Measurements from ENCODE around the gene ADGRA1. TPM values are rescaled to one million over a fixed set of nuclear protein-coding genes. Genes with fewer than 3 reads are reported as not detected.

ADGRA1 gene
- total RNA-seq, 4 donors from 2014 or later, result 0.07 to 1.0 TPM; not detected in 2

- Histone ChIP-seq H3K4me3 (no peak overlapping the region), H3K27me3 (no peaks in the 10 kb centered on the region), H3K27ac (no peak overlapping the region), H3K9me3 (peaks cover 0 to 3% of the 10 kb centered on the region in 2 donors), H3K4me1 (no peaks in the 10 kb centered on the region), H3K36me3 (no peaks in the 10 kb centered on the region)
- intact Hi-C loops (cut with DNase I; ENCODE audit: low total_unique reads), result no loop called here
- TF ChIP-seq POLR2A (IDR thresholded peaks at IDR 0.05), result no peak
- no peak for TF ChIP-seq CTCF (IDR thresholded peaks at IDR 0.05)
- no peak for DNase-seq
Measured at GRCh38 chr10:133104963-133105640, 17.4 kb downstream of the ADGRA1 start.

GRCh38 chr10:133105686-133106390 lies 18.1 kb downstream of the ADGRA1 start:
- no peaks in the 10 kb centered on the region for H3K36me3 ChIP-seq
- H3K9me3 ChIP-seq, result peaks cover 0 to 3% of the 10 kb centered on the region in 2 donors
- intact Hi-C loops (cut with DNase I; ENCODE audit: low total_unique reads), result no loop called here
- no peak overlapping the region for H3K27ac ChIP-seq
- no peaks in the 10 kb centered on the region for H3K4me1 ChIP-seq
- TF ChIP-seq POLR2A (IDR thresholded peaks at IDR 0.05) (no peak), CTCF (IDR thresholded peaks at IDR 0.05) (no peak)
- H3K4me3 ChIP-seq, result no peak overlapping the region
- no peaks in the 10 kb centered on the region for H3K27me3 ChIP-seq
- no peak for DNase-seq

GRCh38 chr10:133106516-133106915 lies 18.8 kb downstream of the ADGRA1 start:
- TF ChIP-seq CTCF (IDR thresholded peaks at IDR 0.05) (no peak), POLR2A (IDR thresholded peaks at IDR 0.05) (no peak)
- Histone ChIP-seq H3K27ac (no peak overlapping the region), H3K4me3 (no peak overlapping the region), H3K36me3 (no peaks in the 10 kb centered on the region), H3K4me1 (no peaks in the 10 kb centered on the region), H3K27me3 (no peaks in the 10 kb centered on the region), H3K9me3 (peaks cover 0 to 3% of the 10 kb centered on the region in 2 donors)
- intact Hi-C loops (cut with DNase I; ENCODE audit: low total_unique reads), result no loop called here
- DNase-seq, result no peak

GRCh38 chr10:133107442-133107841 lies 19.7 kb downstream of the ADGRA1 start:
- DNase-seq, result no peak
- TF ChIP-seq POLR2A (IDR thresholded peaks at IDR 0.05) (no peak), CTCF (IDR thresholded peaks at IDR 0.05) (no peak)
- Histone ChIP-seq H3K4me1 (no peaks in the 10 kb centered on the region), H3K27ac (no peak overlapping the region), H3K4me3 (no peak overlapping the region), H3K27me3 (no peaks in the 10 kb centered on the region), H3K9me3 (peaks cover 0 to 3% of the 10 kb centered on the region in 2 donors), H3K36me3 (no peaks in the 10 kb centered on the region)
- intact Hi-C loops (cut with DNase I; ENCODE audit: low total_unique reads), result no loop called here

GRCh38 chr10:133109711-133110110 lies 22.0 kb downstream of the ADGRA1 start:
- peaks cover 0 to 3% of the 10 kb centered on the region in 2 donors for H3K9me3 ChIP-seq
- H3K36me3 ChIP-seq, result no peaks in the 10 kb centered on the region
- TF ChIP-seq CTCF (IDR thresholded peaks at IDR 0.05), result no peak
- no peak for TF ChIP-seq POLR2A (IDR thresholded peaks at IDR 0.05)
- intact Hi-C loops (cut with DNase I; ENCODE audit: low total_unique reads), result no loop called here
- H3K4me3 ChIP-seq, result no peak overlapping the region
- no peak for DNase-seq
- H3K27ac ChIP-seq, result no peak overlapping the region
- H3K4me1 ChIP-seq, result no peaks in the 10 kb centered on the region
- no peaks in the 10 kb centered on the region for H3K27me3 ChIP-seq
